ENCODE data around the gene LOXHD1. TPM values are rescaled to one million over a fixed set of nuclear protein-coding genes. Genes with fewer than 3 reads are reported as not detected.

The LOXHD1 gene
- total and polyA plus RNA-seq, 10 of the 15 experiments (the other 5 are each of a cell fraction or from before 2014, with no cell fraction given) = not detected

GRCh38 chr18:46630991-46631390 is 26.0 kb downstream of the LOXHD1 start:
- H3K9ac ChIP-seq (ENCODE audit: control insufficient read depth, insufficient read depth, low read length) = no peak overlapping the region
- no peak overlapping the region for H3K4me2 ChIP-seq (ENCODE audit: control insufficient read depth, insufficient read depth)
- ChIA-PET CTCF (no interaction called here), RAD21 (ENCODE audit: unreplicated experiment) (no interaction called here), SMC1A (ENCODE audit: uncharacterized antibody, unreplicated experiment) (interaction anchor here (0.8 kb wide), 1 partner anchor 30 kb away, joined by 3 read pairs; no protein-coding TSS in a partner anchor), POLR2A (no interaction called here)
- in situ Hi-C loops (cut with MboI) = no loop called here
- H3K79me2 ChIP-seq (ENCODE audit: control insufficient read depth, insufficient read depth, low read length) = no peaks in the 10 kb centered on the region
- DNase-seq (ENCODE audit: low read depth, low spot score) (no peak), FAIRE-seq (no peak), ATAC-seq (no peak)
- H3K4me3 ChIP-seq = no peak overlapping the region
- H3K9me3 ChIP-seq (replicated peaks; ENCODE audit: control insufficient read depth, insufficient read depth, low read length) = no peaks in the 10 kb centered on the region; the same call in 2 of the 3 replicates
- H4K20me1 ChIP-seq (ENCODE audit: control insufficient read depth, insufficient read depth) = no peaks in the 10 kb centered on the region
- BruUV-seq (replicated peaks) = no TSS peak
- H3K27ac ChIP-seq (ENCODE audit: control insufficient read depth, insufficient read depth) = no peak overlapping the region
- peaks cover 0 to 2% of the 10 kb centered on the region in 2 experiments; a peak in 1 of 4 replicates for H3K27me3 ChIP-seq (replicated peaks in 1 of 2; ENCODE audit: control insufficient read depth in 2 of 2, insufficient read depth in 2 of 2, low read length in 1 of 2)
- TF ChIP-seq ZBTB33 (IDR thresholded peaks at IDR 0.05) (no peak), MEF2B (IDR thresholded peaks at IDR 0.05; ENCODE audit: partially characterized antibody, poor library complexity, severe bottlenecking) (no peak), GATAD2B (conservative IDR thresholded peaks at IDR 0.05; ENCODE audit: low read depth) (no peak), IRF3 (IDR thresholded peaks at IDR 0.05) (no peak), RUNX3 (IDR thresholded peaks at IDR 0.05; ENCODE audit: low read length) (no peak), MEF2A (IDR thresholded peaks at IDR 0.05; ENCODE audit: insufficient read depth, low read depth, low read length) (no peak), EP300 (IDR thresholded peaks at IDR 0.05; ENCODE audit: borderline replicate concordance in 1 of 2, control insufficient read depth in 1 of 2, low read depth in 2 of 2, low read length in 2 of 2) (no peak), PAX5 (IDR thresholded peaks at IDR 0.05; ENCODE audit: borderline replicate concordance, low read depth, low read length) (no peak), NBN (IDR thresholded peaks at IDR 0.05) (no peak), CBX3 (IDR thresholded peaks at IDR 0.05; ENCODE audit: borderline replicate concordance, low read depth) (no peak), ZNF217 (IDR thresholded peaks at IDR 0.05) (no peak), IKZF1 (conservative IDR thresholded peaks at IDR 0.05) (no peak), BRCA1 (IDR thresholded peaks at IDR 0.05; ENCODE audit: low read depth, low read length) (no peak)
- intact Hi-C loops (cut with micrococcal nuclease; ENCODE audit: unreplicated experiment) = no loop called here
- no peak overlapping the region for H2AFZ ChIP-seq (ENCODE audit: control insufficient read depth, low read depth, low read length)
- 2% methylated on average over 3 of the region's 3 CpGs for WGBS (ENCODE audit: insufficient coverage, insufficient replicate concordance, low lambda C conversion rate, missing lambda C conversion rate)
- no peaks in the 10 kb centered on the region for H3K36me3 ChIP-seq (ENCODE audit: control insufficient read depth in 2 of 2, insufficient read depth in 2 of 2, low read length in 1 of 2)
- no peaks in the 10 kb centered on the region for H3K4me1 ChIP-seq (ENCODE audit: control insufficient read depth, insufficient read depth, low read length)

All from GM12878 (cell line).